Measurements from ENCODE around the gene METTL13.
"Not testable (repeated sequence)": the region's sequence is repeated elsewhere in the genome, so short reads cannot be mapped to it uniquely, and the experiment has no call there.

METTL13 gene

DNA sequence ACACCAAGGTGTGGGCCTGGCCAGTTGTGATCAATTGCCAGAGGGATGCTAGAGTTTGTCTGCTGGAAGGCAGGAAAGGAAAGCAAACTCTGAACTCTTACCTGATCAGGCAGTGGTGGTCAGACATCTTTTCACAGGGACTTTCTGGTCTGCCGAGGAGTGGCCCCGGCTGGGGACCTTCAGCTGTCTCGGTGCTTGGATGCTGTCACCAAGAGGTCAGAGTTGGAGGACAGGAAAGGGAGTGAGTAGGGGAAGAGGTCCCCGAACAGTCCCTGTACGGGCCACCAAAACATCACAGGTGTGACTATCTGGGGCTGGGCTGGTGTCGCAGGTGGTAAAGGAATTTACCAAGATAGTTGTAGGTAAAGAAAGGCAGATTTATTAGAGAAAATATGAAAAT lies 17.7 kb upstream of the METTL13 start:
- DNase-seq = no peak

- DNase-seq = no peak
Observed at GRCh38 chr1:171769171-171769570, 12.3 kb upstream of the METTL13 start.

DNA sequence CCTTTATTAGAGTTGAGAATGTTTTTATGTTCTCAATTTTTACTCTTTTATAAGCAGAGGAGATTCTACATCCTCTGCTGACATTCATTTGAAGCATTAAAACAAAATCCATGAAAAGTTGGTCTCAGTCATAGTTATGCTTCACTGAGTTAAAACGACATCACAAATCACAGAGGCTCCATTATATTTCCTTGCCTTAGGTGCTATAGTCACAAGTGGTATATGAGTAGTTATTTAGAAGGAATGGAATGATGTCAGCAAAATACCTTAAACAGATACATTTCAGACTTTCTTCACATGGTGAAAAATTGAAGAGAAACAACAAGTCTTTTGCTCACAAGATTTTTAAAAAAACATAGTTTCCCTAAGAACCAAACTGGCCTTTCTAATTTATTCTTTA lies 11.7 kb upstream of the METTL13 start:
- DNase-seq = no peak

GRCh38 chr1:171772312-171772711 lies 9.1 kb upstream of the METTL13 start:
- no peak for DNase-seq

DNA sequence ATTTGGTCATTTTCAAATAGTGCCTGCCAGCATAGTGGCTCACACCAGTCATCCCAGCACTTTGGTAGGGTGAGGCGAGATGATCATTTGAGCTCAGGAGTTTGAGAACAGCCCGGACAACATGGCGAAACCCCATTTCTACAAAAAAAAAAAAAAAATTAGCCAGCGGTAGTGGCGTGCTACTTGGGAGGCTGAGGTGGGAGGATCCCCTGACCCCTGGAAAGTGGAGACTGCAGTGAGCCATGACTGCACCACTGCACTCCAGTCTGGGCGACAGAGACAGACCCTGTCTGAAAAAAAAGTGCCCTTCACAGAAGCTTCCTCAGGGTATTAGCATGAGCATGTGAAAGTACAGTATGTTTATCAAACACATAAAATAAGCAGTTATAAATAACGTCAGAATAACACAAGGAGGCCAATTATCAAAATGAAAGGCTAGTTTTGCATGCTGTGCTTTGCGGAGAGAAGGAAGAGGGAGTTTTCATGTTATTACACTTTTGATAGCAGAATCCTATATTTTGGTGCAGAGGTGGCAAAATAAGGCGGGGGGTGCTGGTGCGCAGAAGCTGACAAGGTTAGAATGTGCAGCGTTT lies 781 bp upstream of the METTL13 start:
- DNase-seq = no peak

DNA sequence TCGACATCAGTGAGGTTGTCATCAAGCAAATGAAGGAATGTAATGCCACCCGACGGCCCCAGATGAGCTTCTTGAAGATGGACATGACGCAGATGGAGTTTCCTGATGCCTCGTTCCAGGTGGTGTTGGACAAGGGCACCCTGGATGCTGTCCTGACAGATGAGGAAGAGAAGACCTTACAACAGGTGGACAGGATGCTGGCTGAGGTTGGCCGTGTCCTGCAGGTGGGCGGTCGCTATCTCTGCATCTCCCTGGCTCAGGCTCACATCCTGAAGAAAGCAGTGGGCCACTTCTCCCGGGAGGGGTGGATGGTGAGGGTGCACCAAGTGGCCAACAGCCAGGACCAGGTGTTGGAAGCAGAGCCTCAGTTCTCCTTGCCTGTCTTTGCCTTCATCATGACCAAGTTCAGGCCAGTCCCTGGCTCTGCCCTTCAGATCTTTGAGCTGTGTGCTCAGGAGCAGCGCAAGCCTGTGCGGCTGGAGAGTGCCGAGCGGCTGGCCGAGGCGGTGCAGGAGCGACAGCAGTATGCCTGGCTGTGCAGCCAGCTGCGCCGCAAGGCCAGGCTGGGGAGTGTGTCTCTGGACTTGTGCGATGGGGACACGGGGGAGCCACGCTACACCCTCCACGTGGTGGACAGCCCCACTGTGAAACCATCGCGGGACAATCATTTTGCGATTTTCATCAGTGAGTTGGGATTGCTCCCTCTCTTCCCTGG lies 2.5 kb downstream of the METTL13 start:
- no peak for DNase-seq

- no peak for DNase-seq
Observed at GRCh38 chr1:171784784-171785183, 3.3 kb downstream of the METTL13 start.

DNA sequence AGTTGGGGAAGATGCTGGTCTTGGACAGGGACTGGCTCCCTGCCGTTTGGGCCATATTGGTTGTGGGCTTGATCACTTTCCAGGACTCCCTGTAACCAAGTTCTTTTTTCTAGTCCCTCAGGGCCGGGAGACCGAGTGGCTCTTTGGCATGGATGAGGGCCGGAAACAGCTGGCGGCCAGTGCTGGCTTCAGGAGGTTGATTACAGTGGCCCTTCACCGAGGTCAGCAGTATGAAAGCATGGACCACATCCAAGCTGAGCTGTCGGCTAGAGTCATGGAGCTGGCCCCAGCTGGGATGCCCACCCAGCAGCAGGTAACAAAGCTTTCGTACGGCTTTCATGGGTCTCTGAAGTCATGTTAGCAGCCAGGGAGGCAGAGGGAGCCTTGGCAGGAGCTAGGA lies 4.3 kb downstream of the METTL13 start:
- DNase-seq = no peak

- no peak for DNase-seq
Observed at GRCh38 chr1:171786534-171786933, 5.1 kb downstream of the METTL13 start.

GRCh38 chr1:171787686-171788480 lies 6.4 kb downstream of the METTL13 start:
- DNase-seq = no peak

DNA sequence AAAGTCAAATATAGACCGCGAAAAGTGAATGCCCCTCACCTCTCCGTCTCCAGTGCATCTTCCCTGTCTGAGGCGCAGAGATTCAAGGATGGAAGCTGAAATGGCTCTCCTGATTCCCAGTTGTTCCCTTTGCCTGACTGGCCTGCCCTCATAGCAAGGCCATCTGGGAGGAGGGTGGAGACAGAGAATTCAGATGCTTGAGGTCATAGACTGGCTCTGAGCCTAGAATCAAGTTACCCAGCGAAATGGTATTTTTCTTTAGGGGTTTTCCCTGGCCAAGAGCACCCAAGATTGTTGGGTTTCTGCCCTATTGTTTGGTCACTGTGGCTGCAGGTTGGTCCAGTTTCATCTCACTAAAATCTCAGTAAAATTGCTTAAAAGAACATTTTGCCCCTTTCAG lies 7.2 kb downstream of the METTL13 start:
- no peak for DNase-seq

- no peak for DNase-seq
Observed at GRCh38 chr1:171790318-171790717, 8.9 kb downstream of the METTL13 start.

- DNase-seq = no peak
Observed at GRCh38 chr1:171792656-171793369, 11.4 kb downstream of the METTL13 start.

GRCh38 chr1:171793636-171794035 lies 12.2 kb downstream of the METTL13 start:
- no peak for DNase-seq

GRCh38 chr1:171794085-171794484 lies 12.6 kb downstream of the METTL13 start:
- DNase-seq = no peak

DNA sequence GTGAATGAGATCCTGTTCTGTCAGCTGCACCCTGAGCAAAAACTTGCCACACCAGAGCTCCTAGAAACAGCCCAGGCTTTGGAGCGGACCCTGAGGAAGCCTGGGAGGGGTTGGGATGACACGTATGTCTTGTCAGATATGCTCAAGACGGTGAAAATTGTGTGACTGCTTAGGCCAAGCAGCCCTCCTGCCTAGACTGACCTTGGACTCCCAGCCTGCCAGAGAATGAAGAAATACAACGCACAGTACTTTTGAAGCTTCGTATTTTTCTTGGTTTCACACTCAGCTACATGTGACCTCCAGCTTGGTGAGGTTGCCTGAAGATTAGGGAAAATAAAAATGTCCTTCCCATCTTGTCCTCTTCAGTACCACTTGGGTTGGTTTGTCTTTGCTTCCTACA lies 15.1 kb downstream of the METTL13 start:
- no peak for DNase-seq

- DNase-seq = no peak
Observed at GRCh38 chr1:171798311-171798710, 16.9 kb downstream of the METTL13 start.

GRCh38 chr1:171798765-171799164 lies 17.3 kb downstream of the METTL13 start:
- DNase-seq = no peak

DNA sequence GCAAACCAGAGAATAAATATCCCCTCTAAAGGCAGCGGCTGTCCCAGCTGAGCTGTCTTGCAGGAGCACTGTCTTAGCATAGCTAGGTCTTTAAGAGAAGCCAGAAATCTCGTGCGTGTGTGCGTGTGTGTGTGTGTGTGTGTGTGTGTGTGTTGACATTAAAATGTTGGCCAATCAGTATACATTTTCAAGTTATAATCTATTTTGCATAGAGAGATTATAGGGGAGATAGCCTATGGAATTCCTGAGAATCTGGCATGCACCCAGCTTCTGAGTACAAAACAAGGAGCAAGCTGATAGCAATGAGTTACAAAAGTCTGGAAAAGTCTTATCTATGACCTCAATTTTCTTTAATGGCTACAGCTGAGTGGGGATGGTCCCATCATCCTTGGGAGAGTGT lies 17.7 kb downstream of the METTL13 start:
- no peak for DNase-seq

DNA sequence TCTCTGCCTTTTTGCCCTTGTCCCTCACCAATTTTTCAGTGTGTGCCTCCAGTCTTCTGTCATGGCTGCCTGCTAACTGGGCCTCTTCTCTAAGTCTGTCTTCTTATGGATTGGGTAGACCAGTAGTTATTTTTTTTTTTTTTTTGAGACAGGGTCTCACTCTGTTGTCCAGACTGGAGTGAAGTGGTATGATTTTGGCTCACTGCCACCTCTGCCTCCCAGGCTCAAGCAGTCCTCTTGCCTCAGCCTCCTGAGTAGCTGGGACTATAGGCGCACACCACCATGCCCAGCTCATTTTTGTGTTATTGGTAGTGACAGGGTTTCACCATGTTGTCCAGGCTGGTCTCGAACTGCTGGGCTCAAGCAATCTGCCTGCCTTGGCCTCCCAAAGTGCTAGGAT lies 18.2 kb downstream of the METTL13 start:
- not testable (repeated sequence) for DNase-seq

DNA sequence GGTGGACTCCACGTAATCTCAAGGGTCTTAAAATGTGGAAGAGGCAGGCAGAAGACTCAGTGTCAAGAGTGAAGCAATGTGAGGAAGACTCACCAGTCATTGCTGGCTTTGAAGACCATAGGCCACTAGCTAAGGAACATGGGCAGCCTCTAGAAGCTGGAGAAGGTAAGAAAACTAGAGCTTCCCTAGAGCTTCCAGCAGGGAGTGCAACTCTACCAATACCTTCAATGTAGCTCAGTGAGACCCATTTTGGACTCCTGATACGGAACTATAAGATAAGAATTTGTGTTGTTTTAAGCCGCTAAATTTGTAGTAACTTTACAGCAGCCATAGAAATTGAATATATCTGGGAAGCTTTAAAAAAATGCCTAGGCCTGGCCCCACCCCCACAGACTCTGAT lies 18.9 kb downstream of the METTL13 start:
- no peak for DNase-seq

DNA sequence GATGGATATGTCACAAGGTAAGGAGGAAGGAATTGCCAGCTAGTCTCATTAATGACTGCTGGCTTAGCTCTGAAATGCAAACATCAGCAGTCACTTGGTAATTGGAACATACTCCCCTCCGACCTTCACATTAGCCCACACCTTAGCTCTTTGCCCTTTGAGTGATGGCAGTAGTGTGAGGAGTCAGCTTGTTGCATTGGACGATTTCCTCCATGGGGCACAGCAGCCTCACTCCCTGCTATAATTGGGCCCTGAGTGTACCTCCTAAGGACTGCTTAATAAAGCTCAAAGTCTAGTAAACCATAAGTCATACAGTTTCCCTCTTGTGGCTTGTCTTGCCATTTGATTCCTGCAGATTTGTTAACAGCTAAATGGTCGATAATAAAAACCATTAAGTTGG lies 19.4 kb downstream of the METTL13 start:
- no peak for DNase-seq
